IPS-11a (cell line): ENCODE measurements around the gene MRNIP.

Source experiments
- H3K4me3 ChIP-seq: one replicate; pipeline ENCODE4 v1.5.1; 2013; ENCODE audit warnings: low read depth, low read length, control low read depth

The MRNIP gene

GRCh38 chr5:179822444-179822990, 36.1 kb downstream of the MRNIP start:
- H3K4me3 ChIP-seq: peak overlapping the region; percentile 14

- peak overlapping the region; percentile 83 for H3K4me3 ChIP-seq
Observed at GRCh38 chr5:179822059-179822432, 36.6 kb downstream of the MRNIP start.

GRCh38 chr5:179821298-179822058, 37.1 kb downstream of the MRNIP start:
- peak overlapping the region; percentile 83 for H3K4me3 ChIP-seq

GRCh38 chr5:179820483-179821297, 37.9 kb downstream of the MRNIP start, which contains the start of gene SQSTM1:
SQSTM1 (plus strand) TSS chr5:179820905; CDS start chr5:179820937, 32 bp downstream.
- peak within 1 kb of the TSS; percentile 83 for H3K4me3 ChIP-seq

- H3K4me3 ChIP-seq: no peak overlapping the region
Observed at GRCh38 chr5:179820127-179820482, 38.5 kb downstream of the MRNIP start.

GRCh38 chr5:179819296-179820126, 39.1 kb downstream of the MRNIP start:
- no peak overlapping the region for H3K4me3 ChIP-seq

- no peak overlapping the region for H3K4me3 ChIP-seq
Observed at GRCh38 chr5:179818746-179819295, 39.8 kb downstream of the MRNIP start.

GRCh38 chr5:179817890-179818745, 40.5 kb downstream of the MRNIP start:
- H3K4me3 ChIP-seq: no peak overlapping the region

- no peak overlapping the region for H3K4me3 ChIP-seq
Observed at GRCh38 chr5:179817470-179817840, 41.2 kb downstream of the MRNIP start.

GRCh38 chr5:179816796-179817469, 41.7 kb downstream of the MRNIP start:
- peak overlapping the region; percentile 35 for H3K4me3 ChIP-seq

- peak overlapping the region; percentile 35 for H3K4me3 ChIP-seq
Observed at GRCh38 chr5:179816401-179816795, 42.2 kb downstream of the MRNIP start.

- no peak overlapping the region for H3K4me3 ChIP-seq
Observed at GRCh38 chr5:179815491-179816249, 42.9 kb downstream of the MRNIP start.

GRCh38 chr5:179814090-179814489, 44.5 kb downstream of the MRNIP start:
- H3K4me3 ChIP-seq: no peak overlapping the region

- no peak overlapping the region for H3K4me3 ChIP-seq
Observed at GRCh38 chr5:179812997-179813607, 45.5 kb downstream of the MRNIP start.

- H3K4me3 ChIP-seq: no peak overlapping the region
Observed at GRCh38 chr5:179812135-179812825, 46.3 kb downstream of the MRNIP start.

- H3K4me3 ChIP-seq: peak within 1 kb of the TSS; percentile 62
Observed at GRCh38 chr5:179806250-179807048, 52.2 kb downstream of the MRNIP start, which contains the start of gene MGAT4B. MGAT4B (minus strand) TSS chr5:179806866; CDS start chr5:179806583, 283 bp downstream.
